H9 (cell line): ENCODE measurements around the gene TMCC3. TPM values are rescaled to one million over a fixed set of nuclear protein-coding genes. Genes with fewer than 3 reads are reported as not detected.

Source experiments
- DNase-seq: peaks from one replicate; pipeline ENCODE4 v3.0.0-alpha.2; 2017
- H2AFZ ChIP-seq: one replicate; pipeline ENCODE4 v1.6.1; 2013; ENCODE audit warnings: mild to moderate bottlenecking, low read length, control low read depth, moderate library complexity
- H2AK5ac ChIP-seq: 2 replicates; pipeline ENCODE4 v1.6.1; 2013; ENCODE audit warnings: low read length, control low read depth, mixed read lengths; ENCODE audit not compliant: insufficient read length
- H2BK120ac ChIP-seq: one replicate; pipeline ENCODE4 v1.6.1; 2013; ENCODE audit warnings: low read depth, mild to moderate bottlenecking, low read length, control low read depth, inconsistent platforms; ENCODE audit not compliant: poor library complexity, severe bottlenecking
- H2BK12ac ChIP-seq: 2 replicates; pipeline ENCODE4 v1.6.1; 2013; ENCODE audit warnings: low read length, control low read depth, mixed read lengths, low read depth; ENCODE audit not compliant: insufficient read length
- H2BK15ac ChIP-seq: 2 replicates; pipeline ENCODE4 v1.6.1; 2013; ENCODE audit warnings: low read depth, low read length, control low read depth
- H2BK20ac ChIP-seq: one replicate; pipeline ENCODE4 v1.6.1; 2013; ENCODE audit warnings: low read depth, mild to moderate bottlenecking, low read length, control low read depth, inconsistent platforms; ENCODE audit not compliant: poor library complexity, severe bottlenecking
- H2BK5ac ChIP-seq: 2 replicates; pipeline ENCODE4 v1.6.1; 2013; ENCODE audit warnings: low read length, control low read depth, mixed read lengths; ENCODE audit not compliant: insufficient read length
- H3K14ac ChIP-seq: 2 replicates; pipeline ENCODE4 v1.6.1; 2013; ENCODE audit warnings: low read length, control low read depth; ENCODE audit not compliant: insufficient read depth
- H3K18ac ChIP-seq: 2 replicates; pipeline ENCODE4 v1.6.1; 2013; ENCODE audit warnings: low read depth, mild to moderate bottlenecking, mixed read lengths, low read length, control low read depth; ENCODE audit not compliant: insufficient read length
- H3K23ac ChIP-seq: 2 replicates; pipeline ENCODE4 v1.6.1; 2013; ENCODE audit warnings: low read length, control low read depth, mixed read lengths, low read depth; ENCODE audit not compliant: insufficient read length
- H3K23me2 ChIP-seq: 2 replicates; pipeline ENCODE4 v1.6.1; 2013; ENCODE audit warnings: low read depth, mild to moderate bottlenecking, mixed read lengths, low read length, control low read depth; ENCODE audit not compliant: insufficient read length, poor library complexity, severe bottlenecking
- H3K27ac ChIP-seq: 2 replicates; pipeline ENCODE4 v1.5.1; 2013; ENCODE audit warnings: low read length, control low read depth, mixed read lengths, low read depth; ENCODE audit not compliant: insufficient read length
- H3K27me3 ChIP-seq: 2 replicates; pipeline ENCODE4 v1.6.1; 2013; ENCODE audit warnings: low read length, control low read depth, inconsistent platforms; ENCODE audit not compliant: insufficient read depth
- H3K4ac ChIP-seq: 2 replicates; pipeline ENCODE4 v1.6.1; 2013; ENCODE audit warnings: low read depth, mild to moderate bottlenecking, control low read depth, inconsistent platforms, low read length, moderate library complexity
- H3K4me1 ChIP-seq: 2 replicates; pipeline ENCODE4 v1.6.1; 2013; ENCODE audit warnings: low read length, control low read depth, inconsistent platforms; ENCODE audit not compliant: insufficient read depth
- H3K4me2 ChIP-seq: 2 replicates; pipeline ENCODE4 v1.6.1; 2013; ENCODE audit warnings: low read length, control low read depth, mixed read lengths; ENCODE audit not compliant: insufficient read length, insufficient read depth
- H3K56ac ChIP-seq: 2 replicates; pipeline ENCODE4 v1.6.1; 2013; ENCODE audit warnings: low read depth, mild to moderate bottlenecking, mixed read lengths, low read length, control low read depth; ENCODE audit not compliant: insufficient read length
- H3K79me1 ChIP-seq: 2 replicates; pipeline ENCODE4 v1.6.1; 2013; ENCODE audit warnings: low read depth, mild to moderate bottlenecking, moderate library complexity, low read length, control low read depth, inconsistent platforms; ENCODE audit not compliant: insufficient read depth, poor library complexity, severe bottlenecking
- H3K79me2 ChIP-seq: 2 replicates; pipeline ENCODE4 v1.6.1; 2013; ENCODE audit warnings: low read length, control low read depth, inconsistent platforms; ENCODE audit not compliant: insufficient read depth
- H3K9ac ChIP-seq: 2 replicates; pipeline ENCODE4 v1.6.1; 2013; ENCODE audit warnings: low read length, control low read depth, mixed read lengths; ENCODE audit not compliant: insufficient read length; ENCODE audit errors: extremely low read depth
- H3K9me3 ChIP-seq: one replicate; pipeline ENCODE4 v1.6.1; 2013; ENCODE audit warnings: low read depth, low read length, inconsistent platforms; ENCODE audit not compliant: control insufficient read depth
- H3T11ph ChIP-seq: one replicate; pipeline ENCODE4 v1.6.1; 2013; ENCODE audit warnings: mild to moderate bottlenecking, low read length, control low read depth, inconsistent platforms
- H4K20me1 ChIP-seq: one replicate; pipeline ENCODE4 v1.6.1; 2013; ENCODE audit not compliant: control insufficient read depth, insufficient read length, insufficient read depth
- H4K5ac ChIP-seq: 2 replicates; pipeline ENCODE4 v1.6.1; 2013; ENCODE audit warnings: low read depth, mild to moderate bottlenecking, mixed read lengths, low read length, control low read depth; ENCODE audit not compliant: insufficient read length
- H4K8ac ChIP-seq: replicated peaks from 2 replicates; pipeline ENCODE4 v1.6.1; 2013; ENCODE audit warnings: low read length, control low read depth, mixed read lengths, low read depth; ENCODE audit not compliant: insufficient read length
- H4K91ac ChIP-seq: 2 replicates; pipeline ENCODE4 v1.6.1; 2013; ENCODE audit warnings: low read depth, mild to moderate bottlenecking, moderate library complexity, mixed read lengths, low read length, control low read depth; ENCODE audit not compliant: insufficient read length
- H3K27ac Mint-ChIP-seq, 3 experiments: 2 replicates in 2 of 3; 3 replicates in 1 of 3; pipeline ENCODE4 v1.8.0; 2020 to 2021; ENCODE audit warnings: mixed read lengths in 3 of 3, mild to moderate bottlenecking in 1 of 3, moderate library complexity in 1 of 3
- H3K27me3 Mint-ChIP-seq: 2 replicates; pipeline ENCODE4 v1.8.0; 2021; ENCODE audit warnings: low read depth, mild to moderate bottlenecking, moderate library complexity, mixed read lengths
- H3K36me3 Mint-ChIP-seq, 3 experiments: 2 replicates in 2 of 3; 3 replicates in 1 of 3; pipeline ENCODE4 v1.8.0; 2020 to 2021; ENCODE audit warnings: low read depth in 3 of 3, mixed read lengths in 3 of 3; ENCODE audit not compliant: insufficient read depth in 1 of 3
- H3K4me1 Mint-ChIP-seq, 2 experiments: 2 replicates each; pipeline ENCODE4 v1.8.0; 2020; ENCODE audit warnings: mixed read lengths in 2 of 2
- H3K4me3 Mint-ChIP-seq, 2 experiments: 2 replicates in 1 of 2; 3 replicates in 1 of 2; pipeline ENCODE4 v1.8.0; 2020 to 2021; ENCODE audit warnings: mild to moderate bottlenecking in 2 of 2, mixed read lengths in 2 of 2, moderate library complexity in 1 of 2
- H3K9me3 Mint-ChIP-seq, 2 experiments: 2 replicates in 1 of 2; 3 replicates in 1 of 2; pipeline ENCODE4 v1.8.0; 2020; ENCODE audit warnings: mild to moderate bottlenecking in 2 of 2, mixed read lengths in 2 of 2, moderate library complexity in 1 of 2
- CTCF ChIP-seq: fragments of 200-600 bp; sonication (generic); conservative IDR thresholded peaks from 3 replicates; pipeline ENCODE4 v1.8.0; 2021; ENCODE audit warnings: antibody characterized with exemption, mild to moderate bottlenecking
- WGBS: extraction: QIAGEN DNeasy Blood & Tissue Kit; methylation state at CpG from one replicate; pipeline ENCODE4 v1.1.7; 2013; ENCODE audit warnings: missing lambda C conversion rate, low lambda C conversion rate, mixed read lengths; ENCODE audit not compliant: insufficient read length; ENCODE audit errors: extremely low coverage; 5-methylcytosine and 5-hydroxymethylcytosine counted together
- total RNA-seq: library from RNA; stranded (reverse); gene quantifications from 2 replicates; pipeline ENCODE4 v1.2.1, GENCODE V29; 2021

The TMCC3 gene
- total RNA-seq, 1 experiment from 2014 or later = 0.87 TPM

DNA sequence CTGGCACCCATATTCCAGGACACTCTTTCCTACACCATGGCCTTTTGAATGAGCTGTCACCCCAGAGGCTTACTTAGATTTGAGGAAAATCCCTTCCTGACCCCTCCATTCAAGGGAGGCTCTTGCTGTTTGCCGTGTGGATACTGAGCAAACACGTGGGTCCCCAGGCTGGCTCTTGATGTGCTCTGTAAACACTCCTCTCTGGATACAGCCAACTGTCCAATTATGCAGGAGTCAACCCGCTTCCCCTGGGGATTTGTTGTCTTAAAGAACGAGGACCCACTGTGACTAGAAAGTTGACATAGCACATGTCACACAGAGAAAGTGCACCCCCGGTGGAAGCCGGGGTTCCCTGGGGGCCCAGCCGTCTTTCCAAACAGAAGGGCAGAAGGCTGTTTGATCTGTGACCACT, 114.8 kb downstream of the TMCC3 start:
- Histone ChIP-seq H3K23me2 (no peaks in the 10 kb centered on the region), H3K79me2 (no peaks in the 10 kb centered on the region), H3K9ac (no peak overlapping the region), H3K4me2 (no peak overlapping the region), H3K27me3 (no peaks in the 10 kb centered on the region), H3T11ph (no peak overlapping the region), H4K8ac (no peak overlapping the region), H3K9me3 (no peaks in the 10 kb centered on the region), H2BK5ac (no peak overlapping the region), H2BK15ac (no peak overlapping the region), H4K91ac (no peak overlapping the region), H2AFZ (no peak overlapping the region), H3K23ac (no peak overlapping the region), H4K5ac (no peak overlapping the region), H4K20me1 (no peaks in the 10 kb centered on the region), H3K4me1 (no peaks in the 10 kb centered on the region), H2BK120ac (no peak overlapping the region), H3K4ac (no peak overlapping the region), H2BK20ac (no peak overlapping the region), H3K18ac (no peak overlapping the region), H3K27ac (no peak overlapping the region), H2AK5ac (no peak overlapping the region), H3K56ac (no peak overlapping the region), H3K14ac (no peak overlapping the region), H3K79me1 (no peaks in the 10 kb centered on the region), H2BK12ac (no peak overlapping the region)
- Mint-ChIP-seq H3K27ac (no peak overlapping the region), H3K4me3 (no peak overlapping the region), H3K4me1 (peaks cover 5 to 20% of the 10 kb centered on the region in 2 experiments), H3K27me3 (no peaks in the 10 kb centered on the region; the same call in 1 of the 2 replicates), H3K9me3 (no peaks in the 10 kb centered on the region; a peak in 1 of 5 replicates), H3K36me3 (no peaks in the 10 kb centered on the region)
- no CpG with 5 or more reads among the region's 7 CpGs for WGBS
- no peak for DNase-seq
- TF ChIP-seq CTCF = no peak
